Activated T-cell treated with anti-CD3 and anti-CD28 coated beads, Interleukin-2, amount 50 U/mL, for 48 hours (primary cell): ENCODE results near the gene SLC12A5.

Experiments
- DNase-seq, 2 experiments: peaks; one replicate each; pipeline ENCODE4 v3.0.0-alpha.2; 2020

Gene SLC12A5

DNA sequence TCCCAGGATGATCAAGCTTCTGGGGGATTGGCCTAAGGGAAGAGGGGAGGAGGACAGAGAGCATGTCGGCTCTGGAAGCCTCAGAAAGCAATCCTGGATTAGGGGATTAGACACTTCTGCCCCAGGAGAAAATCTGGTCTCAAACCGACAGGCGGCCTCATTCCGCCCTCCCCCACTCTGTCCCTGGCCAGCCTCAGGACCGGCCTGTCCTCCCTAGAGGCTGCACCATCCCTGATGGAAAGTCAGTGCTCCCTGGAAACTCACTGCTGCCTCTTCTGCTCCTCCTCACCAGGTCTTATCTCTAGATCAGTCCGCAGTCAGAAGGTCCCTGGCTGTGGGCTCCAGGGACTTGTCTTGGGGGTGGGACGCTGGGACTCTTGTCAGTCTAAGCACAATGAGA is 905 bp upstream of the SLC12A5 start:
- no peak for DNase-seq

DNA sequence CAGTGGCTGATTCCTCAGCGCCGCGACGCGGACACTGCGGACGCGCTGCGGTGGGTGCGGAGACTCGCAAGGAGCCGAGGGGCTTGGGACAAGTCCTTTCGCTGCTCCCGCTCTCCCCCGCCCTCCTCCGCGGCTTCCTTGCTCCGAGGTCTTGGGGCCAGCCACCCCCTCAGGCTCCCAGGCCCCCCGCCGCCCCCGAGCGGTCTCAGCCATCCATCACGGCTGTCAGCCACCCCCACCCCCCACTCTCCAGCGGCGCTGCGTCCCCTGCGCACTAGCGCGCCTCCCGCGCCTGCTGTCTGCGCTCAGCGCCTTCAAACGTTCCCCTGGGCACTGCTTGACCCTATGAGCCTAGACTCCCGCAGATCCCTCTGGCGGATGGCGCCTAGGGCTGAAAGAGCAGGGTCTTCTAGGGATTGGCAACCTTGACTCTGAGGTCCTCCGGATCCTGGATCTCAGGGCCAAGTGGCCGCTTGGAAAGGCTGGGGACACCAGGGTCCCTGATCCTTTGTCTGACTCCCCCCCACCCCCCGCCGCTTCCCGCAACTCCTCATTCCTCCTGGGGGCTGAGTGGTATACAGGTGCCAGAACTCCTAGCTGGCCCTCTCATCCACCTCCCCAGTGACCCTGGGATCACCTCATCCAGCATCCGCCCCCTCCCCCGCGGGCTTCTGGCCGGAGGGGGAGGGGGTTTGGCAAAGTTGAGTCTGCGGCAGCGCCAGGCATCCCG is 1.4 kb downstream of the SLC12A5 start:
- DNase-seq: no peak

DNA sequence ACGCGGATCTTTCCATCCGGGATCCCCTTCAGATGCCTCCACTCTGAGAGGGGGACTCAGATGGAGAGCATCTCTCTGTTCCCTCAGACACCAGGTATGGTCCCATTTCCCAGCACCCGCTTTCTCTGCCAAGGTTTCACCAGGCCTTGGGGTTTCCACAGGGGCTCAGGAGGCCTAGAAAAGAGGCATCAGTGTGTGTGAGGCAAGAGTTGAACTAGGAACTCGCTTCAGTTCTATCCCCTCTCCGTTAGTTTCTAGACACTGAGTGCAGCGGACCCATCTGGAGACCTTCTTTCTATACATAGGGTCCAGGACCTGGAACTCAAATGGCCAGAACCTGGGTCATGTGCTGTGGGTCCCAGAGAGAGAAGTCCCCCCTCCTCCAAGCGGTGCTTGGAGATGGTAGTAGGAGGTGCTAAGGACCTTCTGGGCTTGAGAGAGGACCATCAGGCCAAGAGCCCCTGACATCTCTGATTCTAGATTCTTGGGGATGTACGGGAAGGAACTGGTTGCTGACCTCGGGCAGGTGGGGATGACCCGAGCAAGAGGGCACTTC is 2.1 kb downstream of the SLC12A5 start:
- no peak for DNase-seq

DNA sequence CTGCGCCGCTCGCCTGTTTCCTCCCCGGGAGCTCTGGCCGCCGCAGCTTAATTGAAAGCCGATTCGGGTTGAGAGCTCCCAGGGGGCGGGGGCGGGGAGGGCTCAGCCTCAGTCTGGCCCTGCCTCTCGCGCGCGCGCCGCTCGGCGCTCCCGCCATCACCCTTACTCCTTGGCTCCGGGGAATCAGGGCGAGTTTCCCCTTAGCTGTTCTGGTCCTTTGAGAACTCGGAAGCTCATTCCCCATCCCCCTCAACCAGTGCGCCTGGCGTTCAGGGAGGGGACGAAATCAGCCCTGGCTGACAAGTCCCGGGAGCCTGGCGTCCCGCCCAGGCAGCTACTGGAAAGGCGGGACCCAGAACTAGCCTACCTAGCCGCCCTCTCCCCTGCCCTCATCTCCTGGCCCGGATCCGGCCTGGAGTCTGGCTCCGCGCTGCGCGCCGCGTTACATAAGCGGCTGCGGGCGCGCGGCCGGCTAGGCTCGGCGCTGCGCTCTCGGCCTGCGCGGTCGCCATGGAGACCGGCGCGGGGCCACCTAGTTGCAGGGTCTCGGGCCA is 2.8 kb downstream of the SLC12A5 start:
- DNase-seq: no peak

DNA sequence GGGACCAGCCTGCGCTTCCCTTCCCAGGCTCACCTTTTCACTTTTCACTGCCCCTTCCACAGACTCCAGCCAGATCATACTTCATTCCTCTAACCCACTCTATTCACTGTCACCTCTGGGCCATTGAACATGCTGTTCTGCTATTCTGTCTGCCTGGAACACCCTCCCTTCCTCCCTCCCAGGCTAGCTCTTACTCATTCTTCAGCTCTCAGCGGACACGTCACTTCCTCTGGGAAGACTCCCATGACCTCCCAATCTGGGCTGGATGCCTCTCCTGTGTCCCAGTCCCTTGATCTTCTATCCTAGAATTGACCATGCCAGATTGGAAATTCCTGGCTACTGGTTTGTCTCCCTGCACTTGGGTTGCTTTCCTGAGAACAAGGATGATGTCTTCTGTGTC is 5.0 kb downstream of the SLC12A5 start:
- DNase-seq: no peak

DNA sequence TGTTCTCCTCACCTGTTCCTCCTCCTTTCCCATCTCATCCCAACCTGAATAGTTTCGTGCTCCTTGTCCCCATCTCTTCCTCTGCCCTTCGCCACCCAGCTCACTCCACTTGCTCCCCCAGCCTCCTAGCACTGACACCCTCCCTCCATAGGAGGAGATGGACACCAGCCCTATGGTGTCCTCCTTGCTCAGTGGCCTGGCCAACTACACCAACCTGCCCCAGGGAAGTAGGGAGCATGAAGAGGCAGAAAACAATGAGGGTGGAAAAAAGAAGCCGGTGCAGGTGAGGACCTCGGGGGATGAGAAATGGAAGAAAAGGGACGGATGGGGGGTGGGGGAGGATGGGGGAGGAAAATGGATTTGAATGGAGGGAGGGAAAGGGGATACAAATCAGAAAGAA is 6.2 kb downstream of the SLC12A5 start:
- DNase-seq: no peak

DNA sequence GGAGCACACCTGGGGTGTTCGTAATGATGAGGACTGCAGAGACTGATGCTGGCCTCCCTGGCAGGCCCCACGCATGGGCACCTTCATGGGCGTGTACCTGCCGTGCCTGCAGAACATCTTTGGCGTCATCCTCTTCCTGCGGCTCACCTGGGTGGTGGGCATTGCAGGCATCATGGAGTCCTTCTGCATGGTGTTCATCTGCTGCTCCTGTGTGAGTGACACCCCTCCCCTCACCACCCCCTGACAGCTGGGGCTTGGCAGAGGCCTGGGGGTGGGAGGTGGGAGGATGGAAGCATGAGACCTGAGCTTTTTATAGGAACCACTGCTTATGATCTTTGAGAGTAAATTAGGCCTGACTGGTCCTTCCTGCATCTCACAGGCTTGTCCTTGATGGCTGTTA is 6.7 kb downstream of the SLC12A5 start:
- DNase-seq: no peak

DNA sequence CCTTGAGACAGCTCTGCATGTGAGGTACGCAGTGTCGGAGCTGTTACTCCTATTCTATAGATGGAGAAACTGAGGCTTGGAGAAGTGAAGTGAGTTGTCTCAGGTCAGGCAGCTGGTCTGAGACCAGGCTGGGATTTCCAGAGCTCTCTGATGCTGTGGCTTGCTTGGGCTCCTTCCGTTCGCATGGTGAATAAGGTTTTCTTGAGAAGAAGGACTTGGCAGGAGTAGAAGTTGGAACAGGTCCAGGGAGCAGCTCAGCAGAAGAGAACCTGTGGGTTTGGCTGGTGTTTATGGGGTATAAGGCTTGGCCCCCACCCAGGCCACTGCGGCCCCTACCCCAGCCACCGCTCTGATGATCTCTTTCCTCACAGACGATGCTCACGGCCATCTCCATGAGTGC is 7.4 kb downstream of the SLC12A5 start:
- DNase-seq: no peak

DNA sequence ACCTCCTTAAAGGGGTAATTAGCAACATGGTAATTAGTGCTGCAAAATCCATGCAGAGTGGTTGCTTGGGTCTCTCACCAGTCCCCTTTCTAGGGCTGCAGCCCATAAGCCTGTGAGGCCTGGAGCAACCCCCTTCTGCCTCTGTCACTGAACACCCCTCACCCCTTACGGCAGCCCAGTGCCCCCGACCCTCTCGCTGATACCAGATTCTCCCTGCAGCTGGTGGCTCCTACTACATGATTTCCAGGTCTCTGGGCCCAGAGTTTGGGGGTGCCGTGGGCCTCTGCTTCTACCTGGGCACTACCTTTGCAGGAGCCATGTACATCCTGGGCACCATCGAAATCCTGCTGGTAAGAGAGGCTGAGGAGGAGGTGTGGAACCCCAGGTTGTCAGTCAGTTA is 8.0 kb downstream of the SLC12A5 start:
- no peak for DNase-seq

DNA sequence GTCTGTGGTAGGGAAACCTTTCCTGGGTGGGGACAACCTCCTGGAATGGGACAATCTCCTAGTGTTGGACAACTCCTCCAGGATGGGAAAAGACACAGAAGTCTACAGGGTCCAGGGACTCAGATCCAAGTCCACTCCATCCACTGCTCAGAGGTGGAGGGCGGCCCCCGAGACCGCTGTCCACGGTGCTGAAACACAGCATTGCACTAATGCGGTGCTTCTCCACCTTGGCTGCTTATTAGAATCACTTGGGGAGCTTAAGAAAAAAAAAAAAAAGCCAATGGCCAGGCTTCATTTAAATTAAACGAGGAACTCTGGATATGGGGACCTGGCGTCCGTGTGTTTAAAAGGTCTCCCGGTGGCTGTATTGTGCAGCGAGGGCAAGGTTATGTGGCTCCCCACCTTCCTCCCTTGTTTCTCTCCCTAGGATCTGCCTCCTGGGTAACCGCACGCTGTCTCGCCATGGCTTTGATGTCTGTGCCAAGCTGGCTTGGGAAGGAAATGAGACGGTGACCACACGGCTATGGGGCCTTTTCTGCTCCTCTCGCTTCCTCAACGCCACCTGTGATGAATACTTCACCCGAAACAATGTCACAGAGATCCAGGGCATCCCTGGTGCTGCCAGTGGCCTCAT is 12.0 kb downstream of the SLC12A5 start:
- peak; percentile 61 to 64 for DNase-seq

DNA sequence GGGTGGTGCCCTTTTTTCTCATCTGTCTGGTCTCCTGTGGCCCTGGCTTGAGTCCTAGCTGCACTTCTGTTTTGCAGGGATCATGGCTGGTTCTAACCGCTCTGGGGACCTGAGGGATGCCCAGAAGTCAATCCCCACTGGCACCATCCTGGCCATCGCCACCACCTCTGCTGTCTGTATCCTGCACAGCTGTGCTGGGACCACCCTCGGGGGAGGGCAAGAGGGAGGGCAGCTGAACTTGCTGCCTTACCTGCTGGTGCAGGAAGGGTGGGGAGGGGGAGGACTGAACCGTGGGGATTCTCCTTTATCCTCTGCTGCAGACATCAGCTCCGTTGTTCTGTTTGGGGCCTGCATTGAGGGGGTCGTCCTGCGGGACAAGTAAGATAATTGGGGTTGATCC is 14.5 kb downstream of the SLC12A5 start:
- DNase-seq: no peak

DNA sequence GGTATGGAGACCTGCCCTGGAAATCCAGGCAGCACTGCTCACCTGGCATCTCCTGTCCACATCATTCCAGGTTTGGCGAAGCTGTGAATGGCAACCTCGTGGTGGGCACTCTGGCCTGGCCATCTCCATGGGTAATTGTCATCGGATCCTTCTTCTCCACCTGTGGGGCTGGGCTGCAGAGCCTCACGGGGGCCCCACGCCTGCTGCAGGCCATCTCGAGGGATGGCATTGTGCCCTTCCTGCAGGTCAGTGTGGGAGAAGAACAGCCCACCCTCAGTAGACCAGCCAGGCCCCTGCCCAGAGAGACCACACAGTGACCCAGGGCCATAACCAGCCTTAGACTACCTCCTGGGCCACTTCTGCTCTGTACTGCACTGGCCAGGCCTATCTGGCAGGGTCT is 15.9 kb downstream of the SLC12A5 start:
- no peak for DNase-seq

DNA sequence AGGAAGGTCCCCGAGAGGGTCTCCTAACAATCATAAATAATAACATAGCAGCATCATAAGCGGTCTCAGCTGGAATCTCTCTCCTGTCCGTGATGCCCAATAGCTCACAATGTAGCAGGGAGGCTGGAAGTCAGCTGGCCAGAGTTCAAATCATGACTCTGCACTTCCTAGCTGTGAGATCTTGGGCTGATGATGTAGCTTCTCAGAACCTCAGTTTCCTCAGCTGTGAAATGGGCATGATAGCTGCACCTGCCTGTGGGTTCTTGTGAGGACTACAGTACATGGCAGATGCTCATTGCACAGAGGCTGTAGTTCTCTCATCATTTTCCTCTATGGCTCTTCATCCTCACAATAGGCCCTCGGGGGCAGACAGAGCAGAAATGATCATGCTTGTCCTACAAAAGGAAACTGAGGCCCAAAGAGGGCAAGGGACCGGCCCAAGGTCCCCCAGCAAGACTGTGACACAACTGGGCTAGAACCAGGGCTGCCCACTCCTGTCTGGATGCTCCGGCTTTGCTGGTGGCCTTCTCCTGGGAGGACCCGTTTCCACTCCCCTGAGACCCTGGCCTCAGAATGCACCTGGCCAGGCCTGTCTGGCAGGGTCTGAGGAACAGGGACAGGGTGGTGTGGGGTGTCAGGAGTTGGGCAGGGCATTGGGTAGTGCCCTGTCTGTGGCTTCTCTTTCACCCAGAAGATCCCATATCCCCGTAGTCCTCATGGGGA is 17.7 kb downstream of the SLC12A5 start:
- DNase-seq: no peak

DNA sequence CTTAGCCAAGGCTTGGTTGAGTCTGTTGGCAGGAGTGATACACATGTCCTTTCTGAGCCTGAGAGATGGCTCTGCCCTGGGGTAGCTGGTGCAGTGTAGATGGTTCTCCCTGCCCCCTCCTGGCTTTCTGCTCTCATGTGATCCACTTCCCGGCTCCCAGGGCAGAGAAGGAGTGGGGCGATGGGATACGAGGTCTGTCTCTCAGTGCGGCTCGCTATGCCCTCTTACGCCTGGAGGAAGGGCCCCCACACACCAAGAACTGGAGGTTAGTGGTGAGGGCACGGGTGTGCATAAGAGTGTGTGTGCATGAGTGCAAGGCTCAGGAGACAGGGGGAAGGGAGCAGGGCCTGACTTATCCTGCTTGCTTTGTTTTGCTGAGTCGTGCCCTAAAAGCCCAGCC is 18.8 kb downstream of the SLC12A5 start:
- DNase-seq: no peak

DNA sequence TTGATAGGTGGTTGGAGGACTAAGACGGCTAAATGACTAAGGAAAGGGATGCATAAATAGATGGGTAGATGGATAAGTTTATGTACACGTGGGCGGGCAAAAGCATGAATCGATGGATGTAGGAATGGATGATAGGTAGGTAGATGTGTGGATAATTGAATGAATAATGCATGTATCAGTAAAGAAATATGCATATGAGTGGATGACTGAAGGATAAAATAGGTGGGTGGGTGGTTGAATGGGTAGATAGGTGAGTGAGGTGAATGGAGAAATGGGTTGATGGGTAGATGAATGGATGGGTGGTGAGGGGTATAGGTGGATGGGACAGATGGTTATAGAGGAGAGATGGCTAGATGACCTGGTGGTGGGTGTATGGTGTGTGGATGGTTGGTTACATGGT is 20.2 kb downstream of the SLC12A5 start:
- DNase-seq: no peak

DNA sequence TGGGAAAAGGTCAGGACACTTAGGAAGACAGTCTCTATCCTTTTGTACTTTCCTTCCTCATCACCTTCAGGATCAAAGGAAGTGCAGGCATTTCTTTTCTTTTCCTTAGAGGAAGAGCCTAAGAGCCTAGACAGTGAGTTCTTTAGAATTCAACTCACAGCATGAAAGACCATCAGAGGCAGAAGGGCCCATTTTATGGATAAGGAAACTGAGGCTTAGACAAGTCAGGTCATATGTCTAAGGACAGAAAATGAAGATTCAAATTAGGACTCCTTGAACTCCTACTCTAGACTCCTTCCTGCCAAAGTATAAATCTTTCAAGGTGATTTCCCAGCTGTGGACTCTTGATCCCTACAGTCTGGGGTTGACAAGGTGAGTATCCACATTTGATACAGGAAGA is 20.8 kb downstream of the SLC12A5 start:
- DNase-seq: no peak

DNA sequence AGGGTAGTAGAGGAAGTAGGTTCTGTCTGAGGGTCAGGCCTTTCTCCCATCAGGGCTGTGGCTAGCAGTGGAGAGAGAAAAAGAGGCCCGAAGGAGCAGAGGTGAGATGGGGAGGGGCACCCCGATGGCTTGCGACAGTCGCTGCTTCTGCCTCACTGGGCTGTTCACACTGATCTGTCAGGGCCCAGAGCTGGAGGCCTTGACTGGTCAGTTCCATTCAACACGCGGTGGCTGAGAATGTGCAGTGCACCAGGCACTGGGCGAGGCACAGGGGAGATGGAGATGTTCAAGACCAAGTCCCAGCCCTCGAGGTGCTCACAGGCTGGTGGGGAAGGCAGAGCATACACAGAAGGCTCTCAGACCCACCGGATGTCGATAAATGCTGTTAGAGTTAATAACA is 21.4 kb downstream of the SLC12A5 start:
- DNase-seq: no peak

DNA sequence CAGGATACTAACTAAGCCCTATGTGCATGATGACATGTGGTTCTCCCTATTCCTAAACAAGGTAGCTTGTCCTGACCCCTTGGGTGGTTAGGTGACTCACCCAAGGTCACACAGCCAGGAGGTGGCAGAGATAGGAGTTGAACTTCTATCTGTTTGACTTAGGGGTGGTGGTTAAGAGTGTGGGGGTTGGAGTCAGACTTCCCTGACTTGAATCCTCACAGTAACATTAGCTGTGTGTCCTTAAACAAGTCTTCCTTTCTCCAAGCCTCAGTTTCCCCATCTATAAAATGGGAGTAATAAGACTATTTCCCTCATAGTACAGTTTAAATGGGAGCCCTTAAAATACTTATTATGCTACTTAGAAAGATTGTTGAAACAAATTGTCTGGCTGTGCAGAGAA is 21.9 kb downstream of the SLC12A5 start:
- no peak for DNase-seq

DNA sequence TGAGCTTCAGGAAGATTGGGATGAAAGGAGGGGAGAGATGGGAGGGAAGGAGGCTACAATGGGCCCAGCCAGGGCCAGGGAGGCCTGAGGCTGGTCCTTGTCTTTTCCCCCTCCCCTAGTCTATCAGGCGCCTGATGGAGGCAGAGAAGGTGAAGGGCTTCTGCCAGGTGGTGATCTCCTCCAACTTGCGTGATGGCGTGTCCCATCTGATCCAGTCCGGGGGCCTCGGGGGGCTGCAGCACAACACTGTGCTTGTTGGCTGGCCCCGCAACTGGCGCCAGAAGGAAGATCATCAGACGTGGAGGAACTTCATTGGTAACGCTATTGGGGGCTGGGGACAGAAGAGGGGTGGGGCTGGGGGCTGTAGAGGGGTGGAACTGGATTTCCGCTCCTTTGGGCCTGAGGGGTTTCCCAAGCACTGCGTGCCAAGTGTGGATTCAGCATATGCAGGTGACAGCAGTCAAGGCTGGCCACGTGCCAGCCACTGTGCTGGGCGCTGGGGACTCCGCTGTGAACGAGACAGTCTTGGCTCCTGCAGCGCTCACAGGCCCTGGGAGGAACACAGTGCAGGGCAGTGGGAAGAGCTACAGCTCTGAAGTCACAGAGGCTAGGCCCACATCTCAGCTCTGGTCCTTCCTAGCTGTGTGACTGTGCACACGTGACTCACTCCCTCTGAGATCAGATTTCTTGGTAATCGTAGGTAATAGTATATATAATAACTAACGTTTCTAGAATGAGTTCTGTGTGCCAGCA is 22.7 kb downstream of the SLC12A5 start:
- DNase-seq: no peak

DNA sequence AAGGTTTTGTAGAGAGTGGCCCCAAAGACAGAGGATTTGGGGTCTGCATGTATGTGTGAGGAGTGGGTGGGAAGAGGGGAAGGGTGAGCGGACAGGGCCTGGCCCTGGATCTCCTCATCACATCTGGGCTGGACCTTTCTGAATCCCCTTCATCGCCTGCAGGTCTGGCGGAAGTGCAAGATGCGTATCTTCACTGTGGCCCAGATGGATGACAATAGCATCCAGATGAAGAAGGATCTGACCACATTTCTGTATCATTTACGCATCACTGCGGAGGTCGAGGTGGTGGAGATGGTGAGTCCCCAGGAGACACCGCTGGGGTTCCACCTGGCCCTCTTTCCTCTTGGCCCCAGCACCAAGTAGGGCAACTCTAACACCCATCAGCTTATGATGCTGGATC is 24.4 kb downstream of the SLC12A5 start:
- DNase-seq: no peak

DNA sequence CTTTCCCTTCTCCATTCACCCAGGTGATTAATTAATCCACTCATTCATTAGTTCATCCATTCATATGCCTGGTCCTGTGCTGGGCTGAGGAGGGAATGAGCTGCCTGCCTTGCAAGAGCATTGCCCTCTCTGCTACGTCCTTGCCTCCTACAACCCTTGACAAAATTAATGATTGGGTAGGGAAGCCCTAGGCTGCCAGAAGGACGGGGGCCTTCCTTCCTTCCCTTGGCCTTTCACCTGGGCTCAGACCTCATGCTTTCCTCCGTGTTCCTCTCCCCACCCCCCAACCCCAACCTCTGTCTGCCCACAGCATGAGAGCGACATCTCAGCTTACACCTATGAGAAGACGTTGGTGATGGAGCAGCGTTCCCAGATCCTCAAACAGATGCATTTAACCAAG is 25.6 kb downstream of the SLC12A5 start:
- DNase-seq: no peak

DNA sequence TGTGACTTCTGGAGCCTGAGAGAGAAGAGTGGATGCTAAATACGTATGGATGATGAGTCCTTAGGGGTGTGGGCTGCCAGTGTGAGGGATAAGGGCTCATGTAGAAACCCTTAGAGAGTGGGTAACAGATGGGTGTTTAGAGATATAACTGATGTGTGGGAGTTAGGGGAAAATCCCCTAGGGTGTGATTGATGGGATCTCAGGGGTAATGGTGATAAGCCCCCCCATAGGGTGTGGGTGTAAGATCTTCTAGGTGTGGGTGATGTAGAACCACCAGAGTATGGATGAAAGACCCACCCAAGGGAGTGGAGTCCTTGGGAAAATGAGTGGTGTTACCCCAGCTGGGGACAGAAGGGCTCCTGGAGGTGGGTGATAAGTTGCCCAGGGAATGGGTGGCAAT is 26.3 kb downstream of the SLC12A5 start:
- DNase-seq: no peak
